Erythroblast (primary cell): ENCODE results near the gene MAD1L1.

Source experiments
- GATA1 ChIP-seq: IDR thresholded peaks from 2 replicates; pipeline ENCODE4 v1.6.1; 2011; ENCODE audit warnings: low read depth, mild to moderate bottlenecking, control low read depth, low read length, moderate library complexity
- POLR2A ChIP-seq: IDR thresholded peaks from 2 replicates; pipeline ENCODE4 v1.6.1; 2011; ENCODE audit warnings: mild to moderate bottlenecking, low read length

DNA sequence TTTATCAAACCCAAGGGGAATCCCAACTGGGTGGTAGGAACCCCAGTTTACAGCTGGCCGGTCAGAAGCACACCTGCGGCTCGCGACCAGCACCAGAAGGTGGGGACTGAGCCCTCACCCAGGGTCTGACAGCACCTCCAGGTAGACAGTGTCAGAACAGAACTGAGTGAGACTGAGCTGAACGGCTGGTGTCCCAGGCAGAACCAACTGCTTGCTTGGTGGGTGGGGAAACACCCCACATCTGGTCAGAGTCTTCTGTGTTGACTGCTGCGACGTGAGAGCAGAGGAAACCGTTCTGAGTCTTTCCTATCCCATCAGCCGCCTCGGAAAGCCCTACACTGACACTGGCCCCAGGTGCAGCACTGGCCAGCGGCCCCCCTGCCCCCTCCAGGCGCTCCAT lies 160.7 kb downstream of the MAD1L1 start:
- TF ChIP-seq POLR2A (no peak), GATA1 (no peak)
